ENCODE data around the gene PDZD7. TPM values are rescaled to one million over a fixed set of nuclear protein-coding genes. Genes with fewer than 3 reads are reported as not detected.

Gene PDZD7
- total RNA-seq, 1 experiment from 2014 or later, result 6.1 TPM

- intact Hi-C loops (cut with micrococcal nuclease), result loop anchor here (1.0 to 10.0 kb wide), 3 partner anchors 24 to 509 kb away; no protein-coding TSS in a partner anchor
- CTCF ChIA-PET, result interaction anchor here (0.7 to 8.3 kb wide), 4 partner anchors 14 to 77 kb away, joined by 4 to 91 read pairs (median 14); no protein-coding TSS in a partner anchor
- H4K20me1 ChIP-seq (ENCODE audit: insufficient read depth), result no peaks in the 10 kb centered on the region
- ATAC-seq, result no peak
- no peak overlapping the region for H2AFZ ChIP-seq (ENCODE audit: low read depth, low read length, poor library complexity, severe bottlenecking)
- peak overlapping the region; percentile 79 for H3K9ac ChIP-seq (ENCODE audit: low read length)
- TF ChIP-seq CBX3 (IDR thresholded peaks at IDR 0.05; ENCODE audit: low read depth), result no peak
- TF ChIP-seq ZFX (IDR thresholded peaks at IDR 0.05), result peak; percentile 54; the same call in 1 of the 2 replicates
- peak overlapping the region; percentile 96 for H3K4me2 ChIP-seq (ENCODE audit: low read length)
- BruUV-seq (replicated peaks), result TSS peak; percentile 73
- peaks cover 47 to 81% of the 10 kb centered on the region in 2 experiments for H3K4me1 ChIP-seq (ENCODE audit: control insufficient read depth in 1 of 2, insufficient read depth in 2 of 2, low read length in 2 of 2)
- peak overlapping the region; percentile 93 for H3K27ac ChIP-seq (ENCODE audit: low read depth, low read length)
- H3K9me2 ChIP-seq (ENCODE audit: insufficient read depth), result no peaks in the 10 kb centered on the region
- POLR2A ChIA-PET, result interaction anchor here (0.5 to 1.2 kb wide), 2 partner anchors 9 to 391 kb away, joined by 4 to 5 read pairs; no protein-coding TSS in a partner anchor
- no peaks in the 10 kb centered on the region for H3K9me3 ChIP-seq (ENCODE audit: control insufficient read depth in 1 of 2, insufficient read depth in 1 of 2, low read depth in 1 of 2, low read length in 2 of 2)
- no peak for DNase-seq (ENCODE audit: low read depth, low spot score)
- no peaks in the 10 kb centered on the region for H3K36me3 ChIP-seq (ENCODE audit: control insufficient read depth in 1 of 2, insufficient read depth in 2 of 2, low read length in 2 of 2)
- RAD21 ChIA-PET (ENCODE audit: low non-redundant PET in 1 of 2, low total read pairs in 2 of 2, uncharacterized antibody in 2 of 2, unreplicated experiment in 2 of 2), result interaction anchor here in 1 of 2 experiments (0.6 to 1.4 kb wide), 2 partner anchors 24 to 46 kb away, joined by 4 to 5 read pairs; no protein-coding TSS in a partner anchor
- H3K79me2 ChIP-seq (ENCODE audit: insufficient read depth, low read length), result no peaks in the 10 kb centered on the region; the same call in 1 of the 2 replicates
- no peaks in the 10 kb centered on the region for H3K27me3 ChIP-seq (ENCODE audit: insufficient read depth, low read length)
- H3K4me3 ChIP-seq (replicated peaks in 1 of 2; ENCODE audit: low read depth in 1 of 2, low read length in 2 of 2), result peak overlapping the region; percentile 66 to 71
These were observed 34.7 kb upstream of the PDZD7 start for GRCh38 chr10:101065481-101066145.

GRCh38 chr10:101064415-101065030, 33.6 kb upstream of the PDZD7 start:
- H3K4me3 ChIP-seq (replicated peaks in 1 of 2; ENCODE audit: low read depth in 1 of 2, low read length in 2 of 2), result no peak overlapping the region
- POLR2A ChIA-PET, result no interaction called here
- RAD21 ChIA-PET (ENCODE audit: low non-redundant PET in 1 of 2, low total read pairs in 2 of 2, uncharacterized antibody in 2 of 2, unreplicated experiment in 2 of 2), result no interaction called here
- H4K20me1 ChIP-seq (ENCODE audit: insufficient read depth), result no peaks in the 10 kb centered on the region
- H3K4me1 ChIP-seq (ENCODE audit: control insufficient read depth in 1 of 2, insufficient read depth in 2 of 2, low read length in 2 of 2), result peaks cover 45 to 73% of the 10 kb centered on the region in 2 experiments
- H3K27me3 ChIP-seq (ENCODE audit: insufficient read depth, low read length), result no peaks in the 10 kb centered on the region
- DNase-seq (ENCODE audit: low read depth, low spot score), result no peak
- H3K79me2 ChIP-seq (ENCODE audit: insufficient read depth, low read length), result peaks cover 10% of the 10 kb centered on the region
- H2AFZ ChIP-seq (ENCODE audit: low read depth, low read length, poor library complexity, severe bottlenecking), result no peak overlapping the region
- CTCF ChIA-PET, result interaction anchor here (1.4 to 8.3 kb wide), 2 partner anchors 13 to 45 kb away, joined by 5 to 91 read pairs; no protein-coding TSS in a partner anchor
- peak overlapping the region; percentile 93; the same call in 1 of the 2 replicates for H3K27ac ChIP-seq (ENCODE audit: low read depth, low read length)
- no peak for ATAC-seq
- no peak for TF ChIP-seq CBX3 (IDR thresholded peaks at IDR 0.05; ENCODE audit: low read depth)
- no peak for TF ChIP-seq JUND (IDR thresholded peaks at IDR 0.05)
- TF ChIP-seq POLR2A (IDR thresholded peaks at IDR 0.05; ENCODE audit: borderline replicate concordance, extremely low read depth, insufficient read depth, insufficient read length), result no peak
- no peak for TF ChIP-seq SIN3A (IDR thresholded peaks at IDR 0.05; ENCODE audit: low read depth)
- TF ChIP-seq CTCF (IDR thresholded peaks at IDR 0.05 in 2 of 3, conservative IDR thresholded peaks at IDR 0.05 in 1 of 3; ENCODE audit: borderline replicate concordance in 1 of 3, insufficient read depth in 1 of 3, low read depth in 2 of 3, low read length in 2 of 3), result no peak
- TF ChIP-seq SRF (IDR thresholded peaks at IDR 0.05; ENCODE audit: low read depth), result no peak
- no peak for TF ChIP-seq FOSL1 (IDR thresholded peaks at IDR 0.05; ENCODE audit: low read depth)
- no peaks in the 10 kb centered on the region for H3K9me2 ChIP-seq (ENCODE audit: insufficient read depth)
- H3K36me3 ChIP-seq (ENCODE audit: control insufficient read depth in 1 of 2, insufficient read depth in 2 of 2, low read length in 2 of 2), result no peaks in the 10 kb centered on the region
- no TSS peak for BruUV-seq (replicated peaks)
- intact Hi-C loops (cut with micrococcal nuclease), result loop anchor here (5.0 to 10.0 kb wide), 2 partner anchors 510 to 1578 kb away; partner anchors contain the start of gene TRIM8
- H3K4me2 ChIP-seq (ENCODE audit: low read length), result 0 out of 2 replicates have a peak overlapping the region, but pooled peaks have one; percentile 96
- peak overlapping the region; percentile 91; the same call in 1 of the 2 replicates for H3K9ac ChIP-seq (ENCODE audit: low read length)
- H3K9me3 ChIP-seq (ENCODE audit: control insufficient read depth in 1 of 2, insufficient read depth in 1 of 2, low read depth in 1 of 2, low read length in 2 of 2), result no peaks in the 10 kb centered on the region
